IMR-90 (cell line): ENCODE results near the gene CNTN4. TPM values are rescaled to one million over a fixed set of nuclear protein-coding genes. Genes with fewer than 3 reads are reported as not detected.

Source experiments
- ATAC-seq: fragments of 200-7000 bp; cut with Tn5 transposase; 2 replicates; pipeline ENCODE4 v1.9.1; 2020; ENCODE audit warnings: low read depth, mild to moderate bottlenecking, moderate library complexity
- BruUV-seq: library from RNA; stranded (reverse); fragments of 400-500 nt; replicated peaks from 2 replicates; lab custom pipeline; 2021; lab: Mats Ljungman, UMichigan
- CTCF ChIA-PET: fragments of 300-600 bp; formaldehyde crosslinking; extraction: SDS; loops from one replicate; lab custom pipeline; 2021; ENCODE audit warnings: antibody characterized with exemption; lab: Yijun Ruan, JAX
- POLR2A ChIA-PET: fragments of 300-600 bp; sonication (Branson Sonifier 250); formaldehyde crosslinking; loops from one replicate; lab custom pipeline; 2022; ENCODE audit warnings: antibody characterized with exemption; ENCODE audit not compliant: unreplicated experiment; lab: Charles Lee
- DNase-seq: peaks from one replicate; pipeline ENCODE4 v3.0.0; 2013
- H2AFZ ChIP-seq: replicated peaks from 2 replicates; pipeline ENCODE3; 2013; ENCODE audit warnings: low read length, mild to moderate bottlenecking; ENCODE audit not compliant: poor library complexity
- H2AK5ac ChIP-seq: 2 replicates; pipeline ENCODE4 v1.6.1; 2013; ENCODE audit warnings: low read depth, low read length, inconsistent platforms
- H2AK9ac ChIP-seq: replicated peaks from 2 replicates; pipeline ENCODE3; 2013; ENCODE audit warnings: mild to moderate bottlenecking, low read depth, low read length, moderate library complexity; ENCODE audit not compliant: poor library complexity
- H2BK120ac ChIP-seq: 2 replicates; pipeline ENCODE4 v1.6.1; 2013; ENCODE audit warnings: low read depth, low read length, inconsistent platforms
- H2BK15ac ChIP-seq: 3 replicates; pipeline ENCODE4 v1.6.1; 2013; ENCODE audit warnings: low read depth, low read length, inconsistent platforms
- H2BK20ac ChIP-seq: 2 replicates; pipeline ENCODE4 v1.6.1; 2013; ENCODE audit warnings: low read depth, mild to moderate bottlenecking, inconsistent platforms, low read length, moderate library complexity
- H2BK5ac ChIP-seq: 2 replicates; pipeline ENCODE4 v1.6.1; 2013; ENCODE audit warnings: mild to moderate bottlenecking, low read depth, low read length, inconsistent platforms; ENCODE audit not compliant: poor library complexity, severe bottlenecking
- H3K14ac ChIP-seq: replicated peaks from 2 replicates; pipeline ENCODE4 v1.6.1; 2013; ENCODE audit warnings: low read depth, low read length, inconsistent platforms
- H3K18ac ChIP-seq: 2 replicates; pipeline ENCODE4 v1.6.1; 2013; ENCODE audit warnings: low read depth, low read length, control low read depth
- H3K23ac ChIP-seq: 2 replicates; pipeline ENCODE4 v1.6.1; 2013; ENCODE audit warnings: low read depth, low read length, inconsistent platforms
- H3K27ac ChIP-seq: 2 replicates; pipeline ENCODE4 v1.5.1; 2013; ENCODE audit warnings: mild to moderate bottlenecking, control low read depth, low read length; ENCODE audit not compliant: insufficient read depth
- H3K27me3 ChIP-seq: 2 replicates; pipeline ENCODE4 v1.6.1; 2013; ENCODE audit warnings: low read length; ENCODE audit not compliant: control insufficient read depth, insufficient read depth
- H3K36me3 ChIP-seq: 2 replicates; pipeline ENCODE4 v1.6.1; 2013; ENCODE audit warnings: low read length, mixed read lengths; ENCODE audit not compliant: control insufficient read depth, insufficient read depth
- H3K4ac ChIP-seq: 2 replicates; pipeline ENCODE4 v1.6.1; 2013; ENCODE audit warnings: low read depth, low read length, inconsistent platforms
- H3K4me1 ChIP-seq: 2 replicates; pipeline ENCODE4 v1.6.1; 2013; ENCODE audit warnings: low read length, mixed read lengths; ENCODE audit not compliant: control insufficient read depth, insufficient read depth
- H3K4me2 ChIP-seq: 2 replicates; pipeline ENCODE4 v1.6.1; 2013; ENCODE audit warnings: low read depth, mild to moderate bottlenecking, control low read depth, low read length, moderate library complexity
- H3K4me3 ChIP-seq: 2 replicates; pipeline ENCODE4 v1.5.1; 2013; ENCODE audit warnings: low read depth, mild to moderate bottlenecking, control low read depth, low read length, moderate library complexity; ENCODE audit not compliant: insufficient read depth
- H3K56ac ChIP-seq: 2 replicates; pipeline ENCODE4 v1.6.1; 2013; ENCODE audit warnings: low read length, inconsistent platforms; ENCODE audit not compliant: insufficient read depth; ENCODE audit errors: extremely low read depth
- H3K79me1 ChIP-seq, 2 experiments: 2 replicates each; pipeline ENCODE4 v1.6.1; 2013; ENCODE audit warnings: low read length in 2 of 2, inconsistent platforms in 1 of 2, low read depth in 1 of 2
- H3K9ac ChIP-seq: 2 replicates; pipeline ENCODE4 v1.6.1; 2013; ENCODE audit warnings: low read depth, low read length, control low read depth
- H3K9me1 ChIP-seq: 2 replicates; pipeline ENCODE4 v1.6.1; 2013; ENCODE audit warnings: low read length, inconsistent platforms; ENCODE audit not compliant: insufficient read depth
- H3K9me3 ChIP-seq: 2 replicates; pipeline ENCODE4 v1.6.1; 2013; ENCODE audit warnings: low read length; ENCODE audit not compliant: control insufficient read depth, insufficient read depth
- H4K20me1 ChIP-seq: 2 replicates; pipeline ENCODE4 v1.6.1; 2013; ENCODE audit warnings: low read length, inconsistent platforms; ENCODE audit not compliant: insufficient read depth
- H4K5ac ChIP-seq: 2 replicates; pipeline ENCODE4 v1.6.1; 2013; ENCODE audit warnings: mild to moderate bottlenecking, low read depth, low read length, control low read depth
- H4K8ac ChIP-seq, 2 experiments: 2 replicates each; pipeline ENCODE4 v1.6.1; 2013; ENCODE audit warnings: low read depth in 2 of 2, low read length in 2 of 2, control low read depth in 1 of 2, inconsistent platforms in 1 of 2
- H4K91ac ChIP-seq: 2 replicates; pipeline ENCODE4 v1.6.1; 2013; ENCODE audit warnings: low read depth, low read length, inconsistent platforms; ENCODE audit not compliant: insufficient read depth
- BHLHE40 ChIP-seq: fragments of 150-350 bp; IDR thresholded peaks from 2 replicates; pipeline ENCODE4 v1.6.1; 2016; ENCODE audit warnings: mild to moderate bottlenecking, low read depth, low read length
- CHD1 ChIP-seq: IDR thresholded peaks from 2 replicates; pipeline ENCODE4 v1.6.1; 2012; ENCODE audit warnings: low read depth, low read length, improper control_type of control experiment
- FOS ChIP-seq: fragments of 150-350 bp; IDR thresholded peaks from 2 replicates; pipeline ENCODE4 v1.6.1; 2016; ENCODE audit warnings: low read depth, low read length
- MAFK ChIP-seq: IDR thresholded peaks from 2 replicates; pipeline ENCODE4 v1.6.1; 2012; ENCODE audit warnings: low read depth, low read length, improper control_type of control experiment
- MAZ ChIP-seq: IDR thresholded peaks from 2 replicates; pipeline ENCODE4 v1.6.1; 2012; ENCODE audit warnings: low read depth, mild to moderate bottlenecking, low read length, improper control_type of control experiment, moderate library complexity, borderline replicate concordance
- MXI1 ChIP-seq: IDR thresholded peaks from 2 replicates; pipeline ENCODE4 v1.6.1; 2012; ENCODE audit warnings: low read depth, mild to moderate bottlenecking, low read length, moderate library complexity, borderline replicate concordance
- NFE2L2 ChIP-seq: fragments of 150-350 bp; IDR thresholded peaks from 2 replicates; pipeline ENCODE4 v1.6.1; 2016; ENCODE audit warnings: low read depth, mild to moderate bottlenecking, low read length
- POLR2A ChIP-seq: IDR thresholded peaks from 2 replicates; pipeline ENCODE4 v1.6.1; 2012; ENCODE audit warnings: mild to moderate bottlenecking, low read depth, low read length
- RAD21 ChIP-seq: IDR thresholded peaks from 2 replicates; pipeline ENCODE4 v1.6.1; 2012; ENCODE audit warnings: low read length, improper control_type of control experiment
- RFX5 ChIP-seq: IDR thresholded peaks from 2 replicates; pipeline ENCODE4 v1.8.0; 2012; ENCODE audit warnings: low read depth, mild to moderate bottlenecking, low read length, moderate library complexity
- SMC3 ChIP-seq: fragments of 150-350 bp; IDR thresholded peaks from 2 replicates; pipeline ENCODE4 v1.6.1; 2016; ENCODE audit warnings: low read depth, mild to moderate bottlenecking, antibody characterized with exemption, low read length, moderate library complexity
- WGBS, 2 experiments: methylation state at CpG; one replicate each; pipeline versions ENCODE4 v1.1.5 to v1.1.7; 2013; ENCODE audit warnings: missing lambda C conversion rate in 2 of 2; ENCODE audit not compliant: insufficient read length in 1 of 2; ENCODE audit errors: extremely low coverage in 2 of 2; 5-methylcytosine and 5-hydroxymethylcytosine counted together
- dilution Hi-C: fragments of 300-500 bp; cut with HindIII; formaldehyde crosslinking; loops from one replicate; pipeline ENCODE4 v1.14.3; 2018; ENCODE audit warnings: low sequenced_read_pairs; ENCODE audit not compliant: unreplicated experiment
- in situ Hi-C: fragments of 300-500 bp; cut with MboI; formaldehyde crosslinking; loops from 3 replicates; pipeline ENCODE4 v1.14.3; 2019; ENCODE audit warnings: low sequenced_read_pairs, inconsistent platforms, mixed read lengths
- intact Hi-C: fragments of 100-400 bp; cut with micrococcal nuclease; formaldehyde crosslinking; loops from 2 replicates; pipeline ENCODE4 v1.10.0; 2022
- polyA plus RNA-seq, 3 experiments: library from polyadenylated mRNA; depleted of rRNA; stranded (reverse); fragments of >200 nt; gene quantifications; 2 replicates each; pipeline ENCODE4 v1.2.3, GENCODE V29; 2012; ENCODE audit warnings: low replicate concordance in 1 of 3
- total RNA-seq: library from RNA; depleted of rRNA; stranded (reverse); fragments of >200 nt; gene quantifications from 2 replicates; pipeline ENCODE4 v1.2.3, GENCODE V29; 2012
- TF ChIP-seq, protein P1 (sequence below): fragments of 150-350 bp; IDR thresholded peaks from 2 replicates; pipeline ENCODE4 v1.6.1; 2016; ENCODE audit warnings: low read depth, mild to moderate bottlenecking, low read length, moderate library complexity, borderline replicate concordance
- TF ChIP-seq, protein P2 (sequence below): fragments of 150-350 bp; IDR thresholded peaks from 2 replicates; pipeline ENCODE4 v1.6.1; 2017; ENCODE audit warnings: mild to moderate bottlenecking, antibody characterized with exemption, low read length, low read depth

The CNTN4 gene
- total and polyA plus RNA-seq, 2 of the 4 experiments (the other 2 are of a cell fraction): under 0.01 TPM; not detected in 1

DNA sequence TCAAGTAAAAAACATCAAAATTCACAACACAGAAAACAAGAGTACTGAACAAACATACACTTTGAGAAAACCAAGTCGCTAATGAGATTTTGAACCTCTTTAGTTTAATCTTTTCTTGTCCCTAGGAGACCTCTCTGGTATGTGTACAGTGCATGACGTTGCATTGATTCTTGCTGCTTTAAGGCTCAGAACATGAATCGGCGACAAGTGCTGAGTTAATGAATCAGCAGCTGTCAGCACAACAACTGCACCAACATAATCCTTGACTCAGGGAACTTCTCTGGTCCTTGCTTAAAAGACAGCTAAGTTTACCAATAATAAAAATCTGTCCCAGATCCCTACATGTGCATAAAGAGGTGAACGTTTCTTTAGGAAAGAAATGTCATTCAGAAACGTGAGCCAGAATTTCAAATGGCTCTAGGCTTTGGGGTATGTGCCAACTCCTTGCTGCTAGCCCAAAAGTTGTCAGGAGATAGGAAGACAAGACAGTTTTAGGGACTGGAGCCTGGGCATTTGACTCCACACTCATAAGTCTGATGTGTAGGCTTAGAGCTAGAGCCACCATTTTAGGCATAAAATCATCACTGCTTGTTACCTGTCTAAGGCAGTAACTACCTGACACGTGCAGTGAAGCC is 924.6 kb downstream of the CNTN4 start:
- no peaks in the 10 kb centered on the region for H4K20me1 ChIP-seq
- H2AK5ac ChIP-seq: no peak overlapping the region
- no peak overlapping the region for H3K18ac ChIP-seq
- no peaks in the 10 kb centered on the region for H3K4me1 ChIP-seq
- no peaks in the 10 kb centered on the region for H3K27me3 ChIP-seq
- no peak for TF ChIP-seq CHD1
- no peak for TF ChIP-seq MXI1
- TF ChIP-seq MAFK: no peak
- TF ChIP-seq, protein P1, sequence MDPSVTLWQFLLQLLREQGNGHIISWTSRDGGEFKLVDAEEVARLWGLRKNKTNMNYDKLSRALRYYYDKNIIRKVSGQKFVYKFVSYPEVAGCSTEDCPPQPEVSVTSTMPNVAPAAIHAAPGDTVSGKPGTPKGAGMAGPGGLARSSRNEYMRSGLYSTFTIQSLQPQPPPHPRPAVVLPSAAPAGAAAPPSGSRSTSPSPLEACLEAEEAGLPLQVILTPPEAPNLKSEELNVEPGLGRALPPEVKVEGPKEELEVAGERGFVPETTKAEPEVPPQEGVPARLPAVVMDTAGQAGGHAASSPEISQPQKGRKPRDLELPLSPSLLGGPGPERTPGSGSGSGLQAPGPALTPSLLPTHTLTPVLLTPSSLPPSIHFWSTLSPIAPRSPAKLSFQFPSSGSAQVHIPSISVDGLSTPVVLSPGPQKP: no peak
- TF ChIP-seq RAD21: no peak
- TF ChIP-seq POLR2A: no peak
- no peak for TF ChIP-seq FOS
- no peak for TF ChIP-seq RFX5
- TF ChIP-seq BHLHE40: no peak
- TF ChIP-seq, protein P2, sequence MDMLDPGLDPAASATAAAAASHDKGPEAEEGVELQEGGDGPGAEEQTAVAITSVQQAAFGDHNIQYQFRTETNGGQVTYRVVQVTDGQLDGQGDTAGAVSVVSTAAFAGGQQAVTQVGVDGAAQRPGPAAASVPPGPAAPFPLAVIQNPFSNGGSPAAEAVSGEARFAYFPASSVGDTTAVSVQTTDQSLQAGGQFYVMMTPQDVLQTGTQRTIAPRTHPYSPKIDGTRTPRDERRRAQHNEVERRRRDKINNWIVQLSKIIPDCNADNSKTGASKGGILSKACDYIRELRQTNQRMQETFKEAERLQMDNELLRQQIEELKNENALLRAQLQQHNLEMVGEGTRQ: no peak
- TF ChIP-seq SMC3: no peak
- no peak for TF ChIP-seq MAZ
- TF ChIP-seq NFE2L2: no peak
- H2BK20ac ChIP-seq: no peak overlapping the region
- H3K4me3 ChIP-seq: no peak overlapping the region
- DNase-seq (no peak), ATAC-seq (no peak; the same call in 1 of the 2 replicates)
- H2AK9ac ChIP-seq: no peak overlapping the region
- no TSS peak for BruUV-seq
- H3K23ac ChIP-seq: no peak overlapping the region
- in situ Hi-C loops (no loop called here), dilution Hi-C loops (no loop called here), intact Hi-C loops (no loop called here)
- ChIA-PET CTCF (no interaction called here), POLR2A (no interaction called here)
- H3K79me1 ChIP-seq: no peaks in the 10 kb centered on the region
- H2BK120ac ChIP-seq: no peak overlapping the region
- H4K8ac ChIP-seq: no peak overlapping the region
- no peaks in the 10 kb centered on the region for H3K9me3 ChIP-seq
- H4K5ac ChIP-seq: no peak overlapping the region
- no peak overlapping the region for H2BK5ac ChIP-seq
- H3K14ac ChIP-seq: no peak overlapping the region
- no peaks in the 10 kb centered on the region for H3K36me3 ChIP-seq
- no peak overlapping the region for H3K56ac ChIP-seq
- no peak overlapping the region for H3K9ac ChIP-seq
- WGBS, 2 experiments: 40% methylated on average over 2 of the region's 7 CpGs; no CpG with 5 or more reads in 1 of the 2 experiments
- H3K9me1 ChIP-seq: no peaks in the 10 kb centered on the region
- H2AFZ ChIP-seq: no peak overlapping the region
- H3K4ac ChIP-seq: no peak overlapping the region
- no peak overlapping the region for H4K91ac ChIP-seq
- no peak overlapping the region for H3K27ac ChIP-seq
- H2BK15ac ChIP-seq: no peak overlapping the region
- H3K4me2 ChIP-seq: no peak overlapping the region
